Hematopoietic multipotent progenitor cell treated with erythropoietin and hydrocortisone succinate and interleukin-3 and kit ligand, for 8 days (in vitro differentiated cells): ENCODE results near the gene USP17L17.
"Not testable (repeated sequence)": the region's sequence is repeated elsewhere in the genome, so short reads cannot be mapped to it uniquely, and the experiment has no call there.

Experiments used
- DNase-seq: peaks from one replicate; pipeline ENCODE4 v3.0.0-alpha.2; 2015

The USP17L17 gene

GRCh38 chr4:9243579-9243978 is at the start of gene USP17L17:
Gene USP17L17 (plus strand): TSS chr4:9243879. CDS start chr4:9243879, 0 bp downstream.
- not testable (repeated sequence) for DNase-seq

- DNase-seq = not testable (repeated sequence)
These were observed 33.3 kb upstream of the USP17L17 start, which contains the start of gene USP17L10 for GRCh38 chr4:9210357-9210756. Gene USP17L10 (plus strand): TSS chr4:9210657. CDS start chr4:9210657, 0 bp downstream.

GRCh38 chr4:9214701-9215100 is 29.0 kb upstream of the USP17L17 start:
- DNase-seq = not testable (repeated sequence)

- not testable (repeated sequence) for DNase-seq
These were observed 28.6 kb upstream of the USP17L17 start, which contains the start of gene USP17L11 for GRCh38 chr4:9215105-9215504. Gene USP17L11 (plus strand): TSS chr4:9215405. CDS start chr4:9215405, 0 bp downstream.

GRCh38 chr4:9219852-9220251 is 23.8 kb upstream of the USP17L17 start, which contains the start of gene USP17L12:
Gene USP17L12 (plus strand): TSS chr4:9220152. CDS start chr4:9220152, 0 bp downstream.
- DNase-seq = not testable (repeated sequence)

- DNase-seq = not testable (repeated sequence)
These were observed 19.1 kb upstream of the USP17L17 start, which contains the start of gene USP17L13 for GRCh38 chr4:9224596-9224995. Gene USP17L13 (plus strand): TSS chr4:9224896. CDS start chr4:9224896, 0 bp downstream.

GRCh38 chr4:9230249-9230648 is 13.4 kb upstream of the USP17L17 start:
- DNase-seq = not testable (repeated sequence)

GRCh38 chr4:9234085-9234484 is 9.6 kb upstream of the USP17L17 start, which contains the start of gene USP17L15:
Gene USP17L15 (plus strand): TSS chr4:9234385. CDS start chr4:9234385, 0 bp downstream.
- not testable (repeated sequence) for DNase-seq

- not testable (repeated sequence) for DNase-seq
These were observed 5.2 kb upstream of the USP17L17 start for GRCh38 chr4:9238461-9238860.

- peak; percentile 0 for DNase-seq
These were observed 4.4 kb downstream of the USP17L17 start, which contains the start of gene USP17L18 for GRCh38 chr4:9247953-9248680. Gene USP17L18 (plus strand): TSS chr4:9248630. CDS start chr4:9248630, 0 bp downstream.

GRCh38 chr4:9253078-9253477 is 9.4 kb downstream of the USP17L17 start, which contains the start of gene USP17L19:
Gene USP17L19 (plus strand): TSS chr4:9253378. CDS start chr4:9253378, 0 bp downstream.
- not testable (repeated sequence) for DNase-seq

- not testable (repeated sequence) for DNase-seq
These were observed 14.1 kb downstream of the USP17L17 start, which contains the start of gene USP17L20 for GRCh38 chr4:9257824-9258223. Gene USP17L20 (plus strand): TSS chr4:9258124. CDS start chr4:9258124, 0 bp downstream.

- not testable (repeated sequence) for DNase-seq
These were observed 18.9 kb downstream of the USP17L17 start, which contains the start of gene USP17L21 for GRCh38 chr4:9262572-9262971. Gene USP17L21 (plus strand): TSS chr4:9262872. CDS start chr4:9262872, 0 bp downstream.

GRCh38 chr4:9267319-9267718 is 23.6 kb downstream of the USP17L17 start, which contains the start of gene USP17L22:
Gene USP17L22 (plus strand): TSS chr4:9267619. CDS start chr4:9267619, 0 bp downstream.
- DNase-seq = not testable (repeated sequence)

GRCh38 chr4:9271719-9272118 is 28.0 kb downstream of the USP17L17 start:
- not testable (repeated sequence) for DNase-seq
